ENCODE data around the gene RIOK1.

DNA sequence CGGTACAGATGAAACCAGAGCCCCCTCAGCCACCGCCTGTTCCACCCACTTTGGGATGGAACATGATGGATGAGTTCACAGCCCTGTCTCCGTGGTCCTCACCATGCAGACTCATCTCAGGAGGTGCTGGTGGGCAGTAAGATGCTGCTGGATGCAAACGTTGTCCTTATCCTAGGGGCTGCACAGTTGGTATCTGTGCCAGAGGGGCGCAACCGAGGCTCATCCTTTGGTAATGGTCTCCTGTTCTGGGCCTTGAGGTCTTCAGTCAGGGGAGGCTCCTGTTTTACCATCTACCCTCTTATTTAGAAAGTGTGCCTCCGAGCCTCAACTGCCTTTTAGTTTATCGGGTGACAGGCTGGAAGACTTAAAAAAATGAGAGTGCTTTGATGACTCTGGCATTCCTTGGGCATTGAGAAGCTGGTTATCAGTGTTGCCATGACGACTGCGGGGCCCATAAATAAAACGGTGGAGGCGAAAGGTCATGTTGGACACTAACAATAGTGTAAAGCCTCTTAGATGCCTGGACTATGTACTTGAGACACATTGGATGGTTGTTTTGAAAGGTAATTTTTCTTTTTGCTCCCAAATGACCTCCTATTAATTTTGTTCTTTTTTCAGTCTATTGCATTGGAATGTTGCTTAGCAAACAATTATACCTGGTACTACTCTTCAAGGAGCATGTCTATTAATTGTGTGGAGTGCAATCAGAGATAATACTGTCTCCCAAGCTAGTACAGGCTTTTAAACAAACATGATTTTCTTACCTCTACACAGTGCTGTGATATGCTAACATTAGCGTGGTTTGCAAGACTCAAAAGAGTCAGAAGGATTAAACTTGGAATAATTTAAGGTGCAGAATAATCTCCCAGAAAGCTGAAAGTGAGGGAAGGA, 77.6 kb downstream of the RIOK1 start:
- no peak for TF ChIP-seq CTCF (IDR thresholded peaks at IDR 0.05; ENCODE audit: insufficient read depth, low read depth, low read length)
- TF ChIP-seq EZH2 (IDR thresholded peaks at IDR 0.05; ENCODE audit: insufficient read depth, low read length) = no peak
